Measurements from ENCODE around the gene PHF19. TPM values are rescaled to one million over a fixed set of nuclear protein-coding genes. Genes with fewer than 3 reads are reported as not detected.

PHF19 gene
- total RNA-seq, 1 experiment from 2014 or later: 66.8 TPM

DNA sequence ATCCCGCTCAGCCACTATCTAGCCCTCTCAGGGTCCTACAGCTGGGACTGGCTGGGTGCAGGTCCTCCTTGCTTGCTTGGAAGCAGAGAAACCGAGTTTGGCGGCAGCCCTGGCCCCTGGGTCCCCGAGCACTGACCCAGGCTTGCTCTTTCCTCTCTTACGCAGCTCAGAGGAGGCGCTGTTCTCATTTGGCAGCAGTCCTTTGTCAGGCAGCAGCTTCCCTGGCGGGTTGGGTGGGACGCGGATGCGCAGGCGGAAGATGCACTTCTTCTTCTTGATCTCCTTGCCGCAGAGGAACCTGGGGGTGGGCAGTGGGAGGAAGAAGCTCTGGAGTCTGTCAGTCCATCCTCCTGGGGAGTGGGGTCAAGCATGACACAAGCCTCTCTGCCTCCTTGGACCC lies 14.5 kb downstream of the PHF19 start:
- Histone ChIP-seq H4K20me1 (ENCODE audit: control insufficient read depth, insufficient read depth, insufficient read length) (no peaks in the 10 kb centered on the region), H3K4me2 (ENCODE audit: insufficient read depth, insufficient read length, low read length) (no peak overlapping the region), H3K56ac (ENCODE audit: insufficient read length, low read depth, low read length) (no peak overlapping the region), H3K18ac (ENCODE audit: insufficient read length, low read depth, low read length) (no peak overlapping the region), H3K79me2 (ENCODE audit: insufficient read depth, low read length) (no peaks in the 10 kb centered on the region), H3K9me3 (ENCODE audit: control insufficient read depth, low read depth, low read length) (no peaks in the 10 kb centered on the region), H2BK12ac (ENCODE audit: insufficient read length, low read depth, low read length) (no peak overlapping the region), H3K23ac (ENCODE audit: insufficient read length, low read depth, low read length) (no peak overlapping the region), H3T11ph (ENCODE audit: low read length) (no peak overlapping the region), H4K91ac (ENCODE audit: insufficient read length, low read depth, low read length) (no peak overlapping the region), H2BK5ac (ENCODE audit: insufficient read length, low read length) (no peak overlapping the region), H3K9ac (ENCODE audit: extremely low read depth, insufficient read length, low read length) (no peak overlapping the region), H2BK20ac (ENCODE audit: low read depth, low read length, poor library complexity, severe bottlenecking) (no peak overlapping the region), H2AK5ac (ENCODE audit: insufficient read length, low read length) (no peak overlapping the region), H2BK15ac (ENCODE audit: low read depth, low read length) (no peak overlapping the region), H3K23me2 (ENCODE audit: insufficient read length, low read depth, low read length, poor library complexity, severe bottlenecking) (no peaks in the 10 kb centered on the region), H2AFZ (ENCODE audit: low read length) (no peak overlapping the region), H4K5ac (ENCODE audit: insufficient read length, low read depth, low read length) (no peak overlapping the region), H3K14ac (ENCODE audit: insufficient read depth, low read length) (no peak overlapping the region; the same call in 1 of the 2 replicates), H4K8ac (replicated peaks; ENCODE audit: insufficient read length, low read depth, low read length) (no peak overlapping the region), H3K4ac (ENCODE audit: low read depth, low read length) (no peak overlapping the region), H3K27me3 (ENCODE audit: insufficient read depth, low read length) (no peaks in the 10 kb centered on the region), H3K27ac (ENCODE audit: insufficient read length, low read depth, low read length) (no peak overlapping the region), H3K4me1 (ENCODE audit: insufficient read depth, low read length) (no peaks in the 10 kb centered on the region), H2BK120ac (ENCODE audit: low read depth, low read length, poor library complexity, severe bottlenecking) (no peak overlapping the region), H3K79me1 (ENCODE audit: insufficient read depth, low read depth, low read length, poor library complexity, severe bottlenecking) (no peaks in the 10 kb centered on the region)
- Mint-ChIP-seq H3K9me3 (no peaks in the 10 kb centered on the region), H3K4me3 (no peak overlapping the region), H3K27me3 (ENCODE audit: low read depth) (no peaks in the 10 kb centered on the region), H3K36me3 (ENCODE audit: insufficient read depth in 1 of 3, low read depth in 3 of 3) (peaks cover 0 to 72% (median 22%) of the 10 kb centered on the region in 3 experiments; a peak in 4 of 7 replicates), H3K27ac (no peak overlapping the region), H3K4me1 (peaks cover 0 to 12% of the 10 kb centered on the region in 2 experiments; a peak in 1 of 4 replicates)
- no CpG with 5 or more reads among the region's 12 CpGs for WGBS (ENCODE audit: extremely low coverage, insufficient read length, low lambda C conversion rate)
- TF ChIP-seq, protein P1, sequence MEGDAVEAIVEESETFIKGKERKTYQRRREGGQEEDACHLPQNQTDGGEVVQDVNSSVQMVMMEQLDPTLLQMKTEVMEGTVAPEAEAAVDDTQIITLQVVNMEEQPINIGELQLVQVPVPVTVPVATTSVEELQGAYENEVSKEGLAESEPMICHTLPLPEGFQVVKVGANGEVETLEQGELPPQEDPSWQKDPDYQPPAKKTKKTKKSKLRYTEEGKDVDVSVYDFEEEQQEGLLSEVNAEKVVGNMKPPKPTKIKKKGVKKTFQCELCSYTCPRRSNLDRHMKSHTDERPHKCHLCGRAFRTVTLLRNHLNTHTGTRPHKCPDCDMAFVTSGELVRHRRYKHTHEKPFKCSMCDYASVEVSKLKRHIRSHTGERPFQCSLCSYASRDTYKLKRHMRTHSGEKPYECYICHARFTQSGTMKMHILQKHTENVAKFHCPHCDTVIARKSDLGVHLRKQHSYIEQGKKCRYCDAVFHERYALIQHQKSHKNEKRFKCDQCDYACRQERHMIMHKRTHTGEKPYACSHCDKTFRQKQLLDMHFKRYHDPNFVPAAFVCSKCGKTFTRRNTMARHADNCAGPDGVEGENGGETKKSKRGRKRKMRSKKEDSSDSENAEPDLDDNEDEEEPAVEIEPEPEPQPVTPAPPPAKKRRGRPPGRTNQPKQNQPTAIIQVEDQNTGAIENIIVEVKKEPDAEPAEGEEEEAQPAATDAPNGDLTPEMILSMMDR (conservative IDR thresholded peaks at IDR 0.05): 0 out of 3 replicates have a peak, but pooled peaks have one; percentile 18
- DNase-seq: no peak

Measured in H9 (cell line).